Sigmoid colon (tissue), 4 donors: ENCODE data around the gene IFT172.

Experiments used
- EP300 ChIP-seq, 4 donors: sonication (generic); formaldehyde crosslinking; IDR thresholded peaks; one replicate each; pipeline ENCODE4 v1.6.1; 2017; ENCODE audit warnings: antibody characterized with exemption in 4 of 4
- POLR2A ChIP-seq, 2 donors: fragments of 450-650 bp; IDR thresholded peaks; one replicate each; pipeline ENCODE4 v1.6.1; 2016; ENCODE audit warnings: antibody characterized with exemption in 2 of 2, mild to moderate bottlenecking in 2 of 2, moderate library complexity in 2 of 2
- POLR2AphosphoS5 ChIP-seq, 4 donors: sonication (generic); formaldehyde crosslinking; IDR thresholded peaks; one replicate each; pipeline ENCODE4 v1.6.1; 2017; ENCODE audit warnings: antibody characterized with exemption in 4 of 4
- TF ChIP-seq, protein P1 (sequence below), 4 experiments: fragments of 450-650 bp in 3 of 4; fragments of 200-600 bp in 1 of 4; IDR thresholded peaks; one replicate each; pipeline ENCODE4 v1.5.1; 2016 to 2019; ENCODE audit warnings: antibody characterized with exemption in 4 of 4, mild to moderate bottlenecking in 3 of 4, moderate library complexity in 2 of 4

GRCh38 chr2:27485496-27485895, 4.0 kb downstream of the IFT172 start:
- no peak for TF ChIP-seq EP300 (IDR thresholded peaks at IDR 0.05)
- no peak for TF ChIP-seq POLR2A (IDR thresholded peaks at IDR 0.05)
- TF ChIP-seq, protein P1, sequence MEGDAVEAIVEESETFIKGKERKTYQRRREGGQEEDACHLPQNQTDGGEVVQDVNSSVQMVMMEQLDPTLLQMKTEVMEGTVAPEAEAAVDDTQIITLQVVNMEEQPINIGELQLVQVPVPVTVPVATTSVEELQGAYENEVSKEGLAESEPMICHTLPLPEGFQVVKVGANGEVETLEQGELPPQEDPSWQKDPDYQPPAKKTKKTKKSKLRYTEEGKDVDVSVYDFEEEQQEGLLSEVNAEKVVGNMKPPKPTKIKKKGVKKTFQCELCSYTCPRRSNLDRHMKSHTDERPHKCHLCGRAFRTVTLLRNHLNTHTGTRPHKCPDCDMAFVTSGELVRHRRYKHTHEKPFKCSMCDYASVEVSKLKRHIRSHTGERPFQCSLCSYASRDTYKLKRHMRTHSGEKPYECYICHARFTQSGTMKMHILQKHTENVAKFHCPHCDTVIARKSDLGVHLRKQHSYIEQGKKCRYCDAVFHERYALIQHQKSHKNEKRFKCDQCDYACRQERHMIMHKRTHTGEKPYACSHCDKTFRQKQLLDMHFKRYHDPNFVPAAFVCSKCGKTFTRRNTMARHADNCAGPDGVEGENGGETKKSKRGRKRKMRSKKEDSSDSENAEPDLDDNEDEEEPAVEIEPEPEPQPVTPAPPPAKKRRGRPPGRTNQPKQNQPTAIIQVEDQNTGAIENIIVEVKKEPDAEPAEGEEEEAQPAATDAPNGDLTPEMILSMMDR (IDR thresholded peaks at IDR 0.05): no peak
- TF ChIP-seq POLR2AphosphoS5 (IDR thresholded peaks at IDR 0.05): no peak
